HepG2 (cell line): ENCODE data around the gene WDCP. TPM values are rescaled to one million over a fixed set of nuclear protein-coding genes. Genes with fewer than 3 reads are reported as not detected.
A peak's percentile ranks its signal among the peaks of the same experiment; 100 is the strongest.

Experiments
- ERF ChIP-seq: IDR thresholded peaks from 2 replicates; pipeline ENCODE4 v1.6.1; 2018; ENCODE audit warnings: missing biosample characterization, missing genetic modification reagents
- HIVEP1 ChIP-seq: sonication (generic); formaldehyde crosslinking; IDR thresholded peaks from 2 replicates; pipeline ENCODE4 v1.4.0; 2020; ENCODE audit warnings: mild to moderate bottlenecking, missing genetic modification reagents
- PRDM15 ChIP-seq: sonication (generic); formaldehyde crosslinking; IDR thresholded peaks from 2 replicates; pipeline ENCODE4 v1.4.0; 2020; ENCODE audit warnings: missing genetic modification reagents
- REST ChIP-seq, 2 experiments: IDR thresholded peaks; 2 replicates each; pipeline ENCODE4 v1.6.1; 2011 to 2012; ENCODE audit warnings: low read length in 2 of 2, borderline replicate concordance in 1 of 2, low read depth in 1 of 2, mild to moderate bottlenecking in 1 of 2, moderate library complexity in 1 of 2
- THRA ChIP-seq: sonication (generic); formaldehyde crosslinking; IDR thresholded peaks from 2 replicates; pipeline ENCODE4 v1.4.0; 2020; ENCODE audit warnings: missing genetic modification reagents, borderline replicate concordance
- ZBTB40 ChIP-seq, 2 experiments: fragments of 450-650 bp in 1 of 2; sonication (generic) in 1 of 2; formaldehyde crosslinking in 1 of 2; IDR thresholded peaks; 2 replicates each; pipeline versions ENCODE4 v1.6.1 to v1.8.0; 2016 to 2022; ENCODE audit warnings: antibody characterized with exemption in 1 of 2, mild to moderate bottlenecking in 1 of 2, missing genetic modification reagents in 1 of 2
- ZNF367 ChIP-seq: sonication (generic); formaldehyde crosslinking; IDR thresholded peaks from 2 replicates; pipeline ENCODE4 v1.4.0; 2020; ENCODE audit warnings: missing genetic modification reagents, borderline replicate concordance
- ZSCAN9 ChIP-seq: IDR thresholded peaks from 2 replicates; pipeline ENCODE4 v1.6.1; 2016; ENCODE audit warnings: borderline replicate concordance
- polyA plus RNA-seq, 8 experiments: library from polyadenylated mRNA; depleted of rRNA in 3 of 8; stranded (reverse) in 7 of 8; unstranded in 1 of 8; fragments of >200 nt; fragmentation: Illumina TruSeq in 4 of 8; extraction: Trizol in 4 of 8; gene quantifications; 2 replicates each; pipeline versions ENCODE4 v1.2.1 to v1.2.3, GENCODE V29; 2011 to 2016; ENCODE audit warnings: low read depth in 4 of 8, missing spikeins in 1 of 8, mixed read lengths in 1 of 8; ENCODE audit not compliant: insufficient read depth in 1 of 8
- total RNA-seq, 5 experiments: library from RNA; depleted of rRNA; stranded (reverse); fragments of >200 nt; fragmentation: Illumina TruSeq; extraction: Trizol; gene quantifications; 2 replicates each; pipeline ENCODE4 v1.2.3, GENCODE V29; 2016; ENCODE audit warnings: low read depth in 1 of 5

WDCP gene
- total and polyA plus RNA-seq, 2 of the 13 experiments (the other 11 are each of a cell fraction or from before 2014, with no cell fraction given) = 17.4 to 22.6 TPM

GRCh38 chr2:24075915-24076848 is 29.0 kb upstream of the WDCP start, which contains the start of gene SF3B6 (continued):
- TF ChIP-seq ZBTB40 (IDR thresholded peaks at IDR 0.05) = peak; percentile 96
- TF ChIP-seq ZBTB40 (CRISPR knock-in tag; IDR thresholded peaks at IDR 0.05) = peak; percentile 94
- TF ChIP-seq PRDM15 (CRISPR knock-in tag) = no peak; the same call in 1 of the 2 replicates
- TF ChIP-seq HIVEP1 (CRISPR knock-in tag) = peak; percentile 95; the same call in 1 of the 2 replicates
- no peak for TF ChIP-seq ZNF367 (CRISPR knock-in tag)
- TF ChIP-seq THRA (CRISPR knock-in tag) = peak; percentile 86
- peak; percentile 98 for TF ChIP-seq ZSCAN9 (CRISPR knock-in tag)
- peak in 1 of 2 experiments; percentile 81; a peak in 2 of 4 replicates for TF ChIP-seq REST (IDR thresholded peaks at IDR 0.05; ENCODE audit: borderline replicate concordance in 1 of 2, low read depth in 1 of 2, low read length in 2 of 2)
- TF ChIP-seq ERF (CRISPR knock-in tag) = peak; percentile 99
